Sciatic nerve (tissue), 2 donors: ENCODE data around the gene GNG10. TPM values are rescaled to one million over a fixed set of nuclear protein-coding genes. Genes with fewer than 3 reads are reported as not detected.
A peak's percentile ranks its signal among the peaks of the same experiment; 100 is the strongest.
"Not testable (repeated sequence)": the region's sequence is repeated elsewhere in the genome, so short reads cannot be mapped to it uniquely, and the experiment has no call there.

Experiments used
- ATAC-seq: fragments of 200-7000 bp; cut with Tn5 transposase; one replicate; pipeline ENCODE4 v1.9.1; 2020; ENCODE audit warnings: mild to moderate bottlenecking, moderate library complexity
- DNase-seq: peaks from one replicate; pipeline ENCODE4 v3.0.0-alpha.2; 2020; ENCODE audit warnings: low spot score
- intact Hi-C: fragments of 100-400 bp; cut with DNase I; formaldehyde crosslinking; loops from one replicate; pipeline ENCODE4 v1.14.2; 2022
- total RNA-seq: library from RNA; stranded (reverse); fragmentation: NEBNext Ultra II Directional; extraction: Animal tissue kit (Norgen Biotek cat#: 25700); gene quantifications from one replicate; pipeline ENCODE4 v1.2.1, GENCODE V29; 2021
- donor health status: DM: no; HTN: no; CAD: no.
- donor health status: DM: no; HTN: no; CAD: no.

GNG10 gene
- total RNA-seq, result 24.6 TPM

GRCh38 chr9:111661150-111661801 lies at the start of gene GNG10:
Gene GNG10 (plus strand): TSS chr9:111661605. CDS start chr9:111661635, 30 bp downstream.
- ATAC-seq, result peak; percentile 91
- peak; percentile 76 for DNase-seq
- intact Hi-C loops, result no loop called here

GRCh38 chr9:111613436-111614040 lies 47.9 kb upstream of the GNG10 start:
- DNase-seq (no peak), ATAC-seq (no peak)
- intact Hi-C loops, result no loop called here

- intact Hi-C loops, result no loop called here
- ATAC-seq (no peak), DNase-seq (no peak)
Measured at GRCh38 chr9:111615928-111616327, 45.5 kb upstream of the GNG10 start.

- DNase-seq, ATAC-seq, intact Hi-C loops: not testable (repeated sequence)
Measured at GRCh38 chr9:111617349-111617748, 44.1 kb upstream of the GNG10 start.

- ATAC-seq, result peak; percentile 79
- intact Hi-C loops, result no loop called here
- DNase-seq, result no peak
Measured at GRCh38 chr9:111621895-111622480, 39.4 kb upstream of the GNG10 start.

GRCh38 chr9:111622626-111623025 lies 38.8 kb upstream of the GNG10 start:
- no peak for ATAC-seq
- no peak for DNase-seq
- intact Hi-C loops, result no loop called here

- ATAC-seq (no peak), DNase-seq (no peak)
- intact Hi-C loops, result no loop called here
Measured at GRCh38 chr9:111627260-111627963, 34.0 kb upstream of the GNG10 start.

- DNase-seq, result no peak
- no peak for ATAC-seq
- intact Hi-C loops, result no loop called here
Measured at GRCh38 chr9:111628411-111628810, 33.0 kb upstream of the GNG10 start.

GRCh38 chr9:111630182-111630963 lies 31.0 kb upstream of the GNG10 start:
- ATAC-seq (peak; percentile 40), DNase-seq (no peak)
- intact Hi-C loops, result no loop called here

GRCh38 chr9:111630964-111631213 lies 30.5 kb upstream of the GNG10 start:
- intact Hi-C loops, result no loop called here
- DNase-seq, result no peak
- no peak for ATAC-seq

GRCh38 chr9:111631214-111631971 lies 30.0 kb upstream of the GNG10 start, which contains the start of gene DNAJC25:
Gene DNAJC25 (plus strand): TSS chr9:111631334. CDS start chr9:111631408, 74 bp downstream.
- intact Hi-C loops, result no loop called here
- peak; percentile 100 for ATAC-seq
- peak; percentile 96 for DNase-seq

- DNase-seq, result no peak
- intact Hi-C loops, result no loop called here
- ATAC-seq, result no peak
Measured at GRCh38 chr9:111632060-111632459, 29.3 kb upstream of the GNG10 start.

- no peak for ATAC-seq
- DNase-seq, result no peak
- intact Hi-C loops, result no loop called here
Measured at GRCh38 chr9:111632695-111633388, 28.6 kb upstream of the GNG10 start.

- ATAC-seq (no peak), DNase-seq (no peak)
- intact Hi-C loops, result no loop called here
Measured at GRCh38 chr9:111633389-111633736, 28.0 kb upstream of the GNG10 start.

- intact Hi-C loops, result no loop called here
- no peak for DNase-seq
- ATAC-seq, result no peak
Measured at GRCh38 chr9:111634860-111635259, 26.5 kb upstream of the GNG10 start.

GRCh38 chr9:111637421-111637950 lies 23.9 kb upstream of the GNG10 start:
- DNase-seq (no peak), ATAC-seq (no peak)
- intact Hi-C loops, result no loop called here

GRCh38 chr9:111644195-111644772 lies 17.1 kb upstream of the GNG10 start:
- ATAC-seq, result no peak
- intact Hi-C loops, result no loop called here
- no peak for DNase-seq

- ATAC-seq, result no peak
- intact Hi-C loops, result no loop called here
Measured at GRCh38 chr9:111645806-111646205, 15.6 kb upstream of the GNG10 start.

More at GRCh38 chr9:111645806-111646205, 15.6 kb upstream of the GNG10 start:
- DNase-seq, result no peak
